ACC112 (cell line): ENCODE data around the gene SNAPC4.

Source experiments
- H2AFZ ChIP-seq: fragments of 200-600 bp; sonication (generic); one replicate; pipeline ENCODE4 v1.6.0; 2017; ENCODE audit warnings: antibody characterized with exemption, low read length; ENCODE audit not compliant: unreplicated experiment
- H3K27ac ChIP-seq: fragments of 200-600 bp; sonication (generic); 2 replicates; pipeline ENCODE4 v1.5.1; 2014; ENCODE audit warnings: low read depth, mild to moderate bottlenecking, antibody characterized with exemption, low read length, moderate library complexity
- H3K27me3 ChIP-seq: fragments of 200-600 bp; sonication (generic); 2 replicates; pipeline ENCODE4 v1.6.1; 2014; ENCODE audit warnings: mild to moderate bottlenecking, antibody characterized with exemption, low read length, moderate library complexity, mixed read lengths; ENCODE audit not compliant: insufficient read depth
- H3K36me3 ChIP-seq: fragments of 200-600 bp; sonication (generic); 2 replicates; pipeline ENCODE4 v1.6.1; 2016; ENCODE audit warnings: mild to moderate bottlenecking, antibody characterized with exemption, low read length, moderate library complexity, mixed read lengths; ENCODE audit not compliant: insufficient read depth
- H3K4me1 ChIP-seq: fragments of 200-600 bp; sonication (generic); one replicate; pipeline ENCODE4 v1.6.1; 2016; ENCODE audit warnings: low read length, mixed read lengths; ENCODE audit not compliant: insufficient read depth, unreplicated experiment, control insufficient read depth
- H3K4me3 ChIP-seq: fragments of 200-600 bp; sonication (generic); 2 replicates; pipeline ENCODE4 v1.5.1; 2014; ENCODE audit warnings: mild to moderate bottlenecking, low read depth, low read length
- H3K79me2 ChIP-seq: fragments of 200-600 bp; sonication (generic); one replicate; pipeline ENCODE4 v1.6.0; 2016; ENCODE audit warnings: low read length; ENCODE audit not compliant: control insufficient read depth, unreplicated experiment, insufficient read depth

The SNAPC4 gene

DNA sequence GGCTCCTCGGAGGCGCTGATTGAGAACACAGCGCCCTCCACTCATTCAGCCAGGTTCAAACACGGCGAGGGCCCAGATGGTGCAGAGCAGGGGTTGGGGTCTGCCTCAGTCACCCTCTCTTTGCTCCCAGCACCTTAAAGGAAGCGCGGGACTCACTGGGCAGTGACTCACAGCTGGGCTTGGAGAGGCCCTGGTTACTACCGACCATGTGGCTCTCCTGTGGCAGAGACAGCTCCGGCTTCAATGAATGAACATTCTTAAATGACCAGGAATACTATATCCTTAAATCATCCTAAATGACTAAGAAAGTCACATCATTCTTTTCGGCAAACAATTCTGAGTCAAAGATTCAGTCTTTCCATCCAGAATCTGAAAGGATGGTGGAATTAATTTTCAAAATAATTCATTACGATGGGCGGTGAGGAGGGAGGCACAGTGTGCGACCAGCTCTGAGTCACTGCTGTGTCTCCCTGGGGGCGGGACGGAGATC, 41.3 kb upstream of the SNAPC4 start:
- Histone ChIP-seq H3K36me3 (peaks cover 5% of the 10 kb centered on the region; the same call in 1 of the 2 replicates), H3K27me3 (no peaks in the 10 kb centered on the region), H3K27ac (no peak overlapping the region), H3K4me1 (peaks cover 13% of the 10 kb centered on the region), H3K79me2 (peaks cover 31% of the 10 kb centered on the region), H3K4me3 (no peak overlapping the region), H2AFZ (no peak overlapping the region)

- Histone ChIP-seq H3K27ac (no peak within 1 kb of the TSS), H3K4me3 (peak within 1 kb of the TSS; percentile 90), H2AFZ (peak within 1 kb of the TSS; percentile 29), H3K27me3 (no peaks in the 10 kb centered on the region), H3K4me1 (peaks cover 13% of the 10 kb centered on the region), H3K36me3 (no peaks in the 10 kb centered on the region), H3K79me2 (peaks cover 43% of the 10 kb centered on the region)
Observed at GRCh38 chr9:136439481-136440408, 39.8 kb upstream of the SNAPC4 start, which contains the start of gene INPP5E. Gene INPP5E (minus strand): TSS chr9:136439845. CDS start chr9:136439419, 426 bp downstream.

GRCh38 chr9:136438548-136439480, 38.8 kb upstream of the SNAPC4 start:
- Histone ChIP-seq H3K27ac (no peak overlapping the region), H2AFZ (peak overlapping the region; percentile 29), H3K4me3 (peak overlapping the region; percentile 90), H3K27me3 (no peaks in the 10 kb centered on the region), H3K79me2 (peaks cover 44% of the 10 kb centered on the region), H3K36me3 (no peaks in the 10 kb centered on the region), H3K4me1 (peaks cover 13% of the 10 kb centered on the region)

- no peak overlapping the region for H3K27ac ChIP-seq
- peaks cover 13% of the 10 kb centered on the region for H3K4me1 ChIP-seq
- H2AFZ ChIP-seq, result no peak overlapping the region
- H3K36me3 ChIP-seq, result no peaks in the 10 kb centered on the region
- no peaks in the 10 kb centered on the region for H3K27me3 ChIP-seq
- peaks cover 44% of the 10 kb centered on the region for H3K79me2 ChIP-seq
- H3K4me3 ChIP-seq, result peak overlapping the region; percentile 90
Observed at GRCh38 chr9:136437839-136438547, 38.0 kb upstream of the SNAPC4 start.

DNA sequence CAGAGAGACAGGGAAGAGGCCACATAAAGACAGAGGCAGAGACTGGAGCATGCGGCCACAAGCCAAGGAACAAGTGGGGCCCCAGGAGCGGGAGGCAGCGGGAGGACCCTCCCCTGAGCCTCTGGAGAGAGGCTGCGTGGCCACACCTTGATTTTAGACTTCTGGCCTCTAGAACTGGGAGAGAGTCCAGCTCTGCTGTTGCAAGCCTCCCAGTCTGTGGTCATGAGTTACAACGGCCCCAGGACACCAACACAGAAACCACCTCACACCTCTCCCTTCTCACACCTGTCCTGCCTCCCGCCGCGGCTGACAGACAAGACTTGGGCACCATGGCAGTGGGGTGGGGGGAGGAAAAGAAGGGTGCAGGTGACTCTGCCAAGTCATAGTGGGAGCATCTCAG, 37.5 kb upstream of the SNAPC4 start:
- peaks cover 44% of the 10 kb centered on the region for H3K79me2 ChIP-seq
- no peak overlapping the region for H2AFZ ChIP-seq
- peaks cover 13% of the 10 kb centered on the region for H3K4me1 ChIP-seq
- no peaks in the 10 kb centered on the region for H3K27me3 ChIP-seq
- no peak overlapping the region for H3K27ac ChIP-seq
- peak overlapping the region; percentile 90 for H3K4me3 ChIP-seq
- no peaks in the 10 kb centered on the region for H3K36me3 ChIP-seq

DNA sequence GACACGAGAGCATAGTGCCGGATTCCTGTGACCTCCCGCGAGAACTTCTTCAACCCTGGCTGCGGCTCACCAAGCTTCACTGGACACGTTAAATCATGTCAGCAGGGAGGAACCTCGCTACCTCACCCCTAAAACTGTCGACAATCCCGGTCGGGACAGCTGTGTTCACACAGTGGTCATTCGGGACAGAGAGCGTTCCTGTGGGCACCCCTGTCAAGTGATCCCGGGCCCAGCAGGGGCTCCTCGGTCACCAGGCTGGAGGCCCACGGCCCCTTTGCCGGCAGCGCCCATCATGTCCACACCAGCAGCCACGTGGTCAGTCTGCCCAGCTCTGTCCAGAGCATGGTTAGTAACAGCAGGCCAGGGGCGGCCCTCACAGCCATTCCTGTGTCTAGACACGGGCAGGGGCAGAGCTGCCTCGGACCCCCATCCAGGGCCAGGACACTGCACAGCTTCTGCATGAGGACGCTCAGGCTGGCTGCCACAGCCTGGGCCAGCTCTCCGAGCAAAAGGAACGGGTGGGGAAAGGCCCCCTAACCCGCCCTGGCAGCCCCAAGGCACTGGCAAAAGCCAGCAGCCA, 36.2 kb upstream of the SNAPC4 start:
- Histone ChIP-seq H3K79me2 (peaks cover 44% of the 10 kb centered on the region), H2AFZ (no peak overlapping the region), H3K27me3 (no peaks in the 10 kb centered on the region), H3K4me1 (peaks cover 13% of the 10 kb centered on the region), H3K27ac (no peak overlapping the region), H3K36me3 (no peaks in the 10 kb centered on the region), H3K4me3 (no peak overlapping the region)

- no peaks in the 10 kb centered on the region for H3K36me3 ChIP-seq
- no peaks in the 10 kb centered on the region for H3K27me3 ChIP-seq
- H3K4me1 ChIP-seq, result peaks cover 13% of the 10 kb centered on the region
- no peak overlapping the region for H2AFZ ChIP-seq
- no peak overlapping the region for H3K27ac ChIP-seq
- no peak overlapping the region for H3K4me3 ChIP-seq
- peaks cover 44% of the 10 kb centered on the region for H3K79me2 ChIP-seq
Observed at GRCh38 chr9:136434580-136435169, 34.7 kb upstream of the SNAPC4 start.

DNA sequence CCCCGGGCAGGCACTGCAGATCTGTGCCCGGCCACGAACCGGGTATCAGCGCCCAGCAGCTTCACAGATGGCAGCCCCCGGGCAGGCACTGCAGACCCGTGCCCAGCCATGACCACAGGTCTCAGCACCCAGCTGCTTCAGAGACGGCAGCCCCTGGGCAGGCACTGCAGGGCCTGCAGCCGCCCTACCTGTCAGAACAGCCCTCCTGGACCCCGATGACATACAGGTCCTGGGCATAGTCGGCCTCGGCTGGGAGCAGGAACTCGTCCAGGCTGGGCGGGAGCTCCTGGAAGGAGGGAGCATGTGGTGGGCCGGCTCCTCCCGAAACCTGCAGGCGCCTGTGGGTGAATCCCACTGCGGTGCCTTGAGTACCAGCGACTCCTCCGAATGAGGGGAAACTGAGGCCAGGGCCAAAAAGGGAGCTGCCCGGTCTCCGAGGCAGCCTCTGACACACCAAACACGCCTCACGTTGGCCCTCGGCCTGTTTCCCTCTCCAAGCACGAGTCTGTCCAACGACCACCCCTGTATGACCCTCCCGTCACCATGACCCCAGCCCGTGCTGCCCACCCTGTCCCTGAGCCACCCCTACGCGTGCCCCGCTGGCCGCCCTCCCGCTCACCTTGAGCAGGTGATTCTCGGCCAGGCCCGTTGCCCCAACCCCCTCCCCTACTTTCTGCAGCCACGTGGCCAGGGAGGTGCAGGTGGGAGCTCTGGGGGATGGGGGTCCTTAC, 34.0 kb upstream of the SNAPC4 start:
- H3K4me1 ChIP-seq, result peaks cover 13% of the 10 kb centered on the region
- H3K79me2 ChIP-seq, result peaks cover 40% of the 10 kb centered on the region
- no peaks in the 10 kb centered on the region for H3K27me3 ChIP-seq
- no peak overlapping the region for H3K4me3 ChIP-seq
- H2AFZ ChIP-seq, result no peak overlapping the region
- no peak overlapping the region for H3K27ac ChIP-seq
- no peaks in the 10 kb centered on the region for H3K36me3 ChIP-seq

GRCh38 chr9:136433043-136433715, 33.2 kb upstream of the SNAPC4 start:
- Histone ChIP-seq H3K4me3 (no peak overlapping the region), H3K36me3 (no peaks in the 10 kb centered on the region), H3K27me3 (no peaks in the 10 kb centered on the region), H3K27ac (no peak overlapping the region), H2AFZ (no peak overlapping the region), H3K4me1 (peaks cover 13% of the 10 kb centered on the region), H3K79me2 (peaks cover 32% of the 10 kb centered on the region)
